Mesodermal cell (in vitro differentiated cells): ENCODE measurements around the gene KRTAP5-11.
"Not testable (repeated sequence)": the region's sequence is repeated elsewhere in the genome, so short reads cannot be mapped to it uniquely, and the experiment has no call there.

Experiments used
- H3K27ac ChIP-seq: 2 replicates; pipeline ENCODE4 v1.7.0; 2013; ENCODE audit warnings: mild to moderate bottlenecking, low read depth, low read length, moderate library complexity; ENCODE audit not compliant: severe bottlenecking
- H3K36me3 ChIP-seq: 2 replicates; pipeline ENCODE4 v1.7.1; 2013; ENCODE audit warnings: mild to moderate bottlenecking, low read length, moderate library complexity; ENCODE audit not compliant: control insufficient read depth, insufficient read depth
- H3K4me1 ChIP-seq: one replicate; pipeline ENCODE4 v1.7.1; 2013; ENCODE audit warnings: mild to moderate bottlenecking, low read length; ENCODE audit not compliant: insufficient read depth, control insufficient read depth, poor library complexity, severe bottlenecking
- H3K4me3 ChIP-seq: 2 replicates; pipeline ENCODE4 v1.7.0; 2013; ENCODE audit warnings: low read length, control low read depth, mild to moderate bottlenecking; ENCODE audit not compliant: insufficient read depth, poor library complexity, severe bottlenecking; ENCODE audit errors: extremely low read depth
- H3K9me3 ChIP-seq: 2 replicates; pipeline ENCODE4 v1.7.1; 2013; ENCODE audit warnings: mild to moderate bottlenecking, low read length, moderate library complexity; ENCODE audit not compliant: control insufficient read depth
- WGBS, 2 experiments: methylation state at CpG; one replicate each; pipeline ENCODE4 v1.1.5; 2013; ENCODE audit warnings: missing lambda C conversion rate in 2 of 2; ENCODE audit not compliant: insufficient coverage in 2 of 2; 5-methylcytosine and 5-hydroxymethylcytosine counted together

The KRTAP5-11 gene

GRCh38 chr11:71567633-71568032, 15.0 kb downstream of the KRTAP5-11 start:
- H3K27ac ChIP-seq, H3K36me3 ChIP-seq, H3K4me3 ChIP-seq, H3K4me1 ChIP-seq, H3K9me3 ChIP-seq: not testable (repeated sequence)
- 80% methylated on average over 5 to 8 of the region's 8 CpGs for WGBS, 2 experiments

GRCh38 chr11:71566626-71567599, 15.8 kb downstream of the KRTAP5-11 start:
- H3K9me3 ChIP-seq, H3K4me1 ChIP-seq, H3K36me3 ChIP-seq, H3K4me3 ChIP-seq, H3K27ac ChIP-seq: not testable (repeated sequence)
- 63 to 73% methylated on average over 3 to 8 of the region's 21 CpGs for WGBS, 2 experiments

- Histone ChIP-seq H3K4me1 (no peaks in the 10 kb centered on the region), H3K36me3 (no peaks in the 10 kb centered on the region)
- WGBS, 2 experiments: 94 to 97% methylated on average over 8 to 9 of the region's 10 CpGs
These were observed 16.5 kb downstream of the KRTAP5-11 start for GRCh38 chr11:71566081-71566620.

GRCh38 chr11:71565263-71565662, 17.4 kb downstream of the KRTAP5-11 start, which contains the start of gene KRTAP5-10:
Gene KRTAP5-10, plus strand, starts transcription at chr11:71565563. Its CDS starts 25 bp downstream, at chr11:71565588.
- Histone ChIP-seq H3K9me3 (peaks cover 2% of the 10 kb centered on the region), H3K4me3 (no peak within 1 kb of the TSS), H3K4me1 (no peaks in the 10 kb centered on the region), H3K36me3 (no peaks in the 10 kb centered on the region), H3K27ac (no peak within 1 kb of the TSS)
- WGBS, 2 experiments: 77 to 90% methylated on average over 2 of the region's 5 CpGs

More at GRCh38 chr11:71566081-71566620, 16.5 kb downstream of the KRTAP5-11 start:
- no peak overlapping the region for H3K27ac ChIP-seq
- H3K4me3 ChIP-seq: no peak overlapping the region
- peaks cover 2% of the 10 kb centered on the region for H3K9me3 ChIP-seq

GRCh38 chr11:71564430-71564829, 18.2 kb downstream of the KRTAP5-11 start:
- Histone ChIP-seq H3K27ac (no peak overlapping the region), H3K36me3 (no peaks in the 10 kb centered on the region), H3K9me3 (peaks cover 2% of the 10 kb centered on the region), H3K4me1 (no peaks in the 10 kb centered on the region), H3K4me3 (no peak overlapping the region)
- 82 to 85% methylated on average over 3 of the region's 4 CpGs for WGBS, 2 experiments

GRCh38 chr11:71563406-71563805, 19.3 kb downstream of the KRTAP5-11 start:
- Histone ChIP-seq H3K9me3 (peaks cover 2% of the 10 kb centered on the region), H3K36me3 (no peaks in the 10 kb centered on the region), H3K4me1 (no peaks in the 10 kb centered on the region), H3K27ac (no peak overlapping the region), H3K4me3 (no peak overlapping the region)
- WGBS, 2 experiments: 38 to 52% methylated on average over 3 to 7 of the region's 8 CpGs

- Histone ChIP-seq H3K36me3 (no peaks in the 10 kb centered on the region), H3K4me3 (no peak overlapping the region), H3K27ac (no peak overlapping the region), H3K9me3 (peaks cover 2% of the 10 kb centered on the region), H3K4me1 (no peaks in the 10 kb centered on the region)
These were observed 20.6 kb downstream of the KRTAP5-11 start for GRCh38 chr11:71562120-71562519.

- Histone ChIP-seq H3K36me3 (no peaks in the 10 kb centered on the region), H3K4me3 (no peak overlapping the region), H3K9me3 (peaks cover 2% of the 10 kb centered on the region), H3K4me1 (no peaks in the 10 kb centered on the region), H3K27ac (no peak overlapping the region)
- WGBS, 2 experiments: 100% methylated on average over 1 of the region's 1 CpG; no CpG with 5 or more reads in 1 of the 2 experiments
These were observed 23.7 kb downstream of the KRTAP5-11 start for GRCh38 chr11:71558996-71559395.

- H3K36me3 ChIP-seq: no peaks in the 10 kb centered on the region
- no peak overlapping the region for H3K4me3 ChIP-seq
- no peaks in the 10 kb centered on the region for H3K4me1 ChIP-seq
- H3K27ac ChIP-seq: no peak overlapping the region
- H3K9me3 ChIP-seq: peaks cover 2% of the 10 kb centered on the region
These were observed 25.4 kb downstream of the KRTAP5-11 start for GRCh38 chr11:71557257-71557656.

GRCh38 chr11:71556018-71556417, 26.7 kb downstream of the KRTAP5-11 start:
- Histone ChIP-seq H3K36me3 (no peaks in the 10 kb centered on the region), H3K4me3 (no peak overlapping the region)
- WGBS, 2 experiments: 90 to 100% methylated on average over 1 to 3 of the region's 4 CpGs

GRCh38 chr11:71555508-71555907, 27.2 kb downstream of the KRTAP5-11 start:
- Histone ChIP-seq H3K4me1 (no peaks in the 10 kb centered on the region), H3K9me3 (no peaks in the 10 kb centered on the region), H3K36me3 (no peaks in the 10 kb centered on the region), H3K27ac (no peak overlapping the region), H3K4me3 (no peak overlapping the region)
- WGBS, 2 experiments: 92 to 98% methylated on average over 9 to 11 of the region's 11 CpGs

More at GRCh38 chr11:71556018-71556417, 26.7 kb downstream of the KRTAP5-11 start:
- Histone ChIP-seq H3K9me3 (no peaks in the 10 kb centered on the region), H3K4me1 (no peaks in the 10 kb centered on the region), H3K27ac (no peak overlapping the region)
